ENCODE results near the gene DCHS1. TPM values are rescaled to one million over a fixed set of nuclear protein-coding genes. Genes with fewer than 3 reads are reported as not detected.
A peak's percentile ranks its signal among the peaks of the same experiment; 100 is the strongest.

The DCHS1 gene
- total and polyA plus RNA-seq, 9 of the 15 experiments (the other 6 are each of a cell fraction or from before 2014, with no cell fraction given), result 0.04 to 0.49 (median 0.14) TPM; not detected in 2

DNA sequence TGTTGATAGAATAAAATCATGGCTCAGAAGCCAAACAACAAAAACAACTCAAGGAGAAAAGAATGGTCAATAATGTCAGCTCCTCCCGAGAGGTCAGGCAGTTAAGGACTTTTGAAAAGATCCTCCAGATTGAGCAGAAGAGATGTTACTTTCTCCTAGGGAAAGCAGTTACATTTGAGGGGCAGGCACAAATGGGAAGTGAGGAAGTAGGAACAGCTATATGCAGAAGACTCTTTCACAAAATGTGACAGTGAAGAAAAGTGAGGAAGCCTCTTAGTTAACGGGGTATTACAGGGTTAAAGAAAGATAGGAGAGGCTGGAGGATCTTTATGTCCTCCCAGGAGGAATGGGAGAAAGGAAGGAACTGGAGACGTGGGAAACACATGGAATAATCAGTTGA, 3.4 kb downstream of the DCHS1 start:
- no peak for FAIRE-seq
- Histone ChIP-seq H3K4me3 (no peak overlapping the region), H4K20me1 (replicated peaks; ENCODE audit: control insufficient read depth, insufficient read depth, low read length) (no peaks in the 10 kb centered on the region), H2AFZ (ENCODE audit: low read depth, low read length) (no peak overlapping the region), H3K9me1 (ENCODE audit: control insufficient read depth, insufficient read depth, low read length) (no peaks in the 10 kb centered on the region), H3K4me1 (replicated peaks in 1 of 2; ENCODE audit: control insufficient read depth in 2 of 2, insufficient read depth in 2 of 2, low read length in 2 of 2) (peaks cover 12 to 23% of the 10 kb centered on the region in 2 experiments), H3K9me3 (replicated peaks; ENCODE audit: control insufficient read depth, insufficient read depth, low read depth, low read length) (no peaks in the 10 kb centered on the region), H3K27ac (ENCODE audit: extremely low read depth, low read depth, low read length) (no peak overlapping the region), H3K79me2 (ENCODE audit: control insufficient read depth, insufficient read depth, low read length) (no peaks in the 10 kb centered on the region), H3K9ac (ENCODE audit: insufficient read depth in 1 of 2, low read depth in 2 of 2, low read length in 2 of 2) (no peak overlapping the region), H3K36me3 (ENCODE audit: control insufficient read depth, insufficient read depth, low read length) (no peaks in the 10 kb centered on the region), H3K27me3 (ENCODE audit: control insufficient read depth in 2 of 2, insufficient read depth in 2 of 2, low read length in 2 of 2) (no peaks in the 10 kb centered on the region), H3K4me2 (ENCODE audit: insufficient read depth, low read length) (no peak overlapping the region)
- intact Hi-C loops (cut with micrococcal nuclease), result no loop called here
- POLR2A ChIA-PET, result interaction anchor here (0.6 kb wide), 2 partner anchors 33 to 126 kb away, joined by 3 read pairs; partner anchors contain the start of gene TPP1
- TF ChIP-seq SPI1 (IDR thresholded peaks at IDR 0.05; ENCODE audit: borderline replicate concordance, low read depth, low read length) (0 out of 2 replicates have a peak, but pooled peaks have one; percentile 46), ZNF384 (IDR thresholded peaks at IDR 0.05; ENCODE audit: low read depth, low read length) (no peak), POU5F1 (IDR thresholded peaks at IDR 0.05; ENCODE audit: borderline replicate concordance, low read depth, low read length, partially characterized antibody) (no peak)
- TF ChIP-seq, protein P1, sequence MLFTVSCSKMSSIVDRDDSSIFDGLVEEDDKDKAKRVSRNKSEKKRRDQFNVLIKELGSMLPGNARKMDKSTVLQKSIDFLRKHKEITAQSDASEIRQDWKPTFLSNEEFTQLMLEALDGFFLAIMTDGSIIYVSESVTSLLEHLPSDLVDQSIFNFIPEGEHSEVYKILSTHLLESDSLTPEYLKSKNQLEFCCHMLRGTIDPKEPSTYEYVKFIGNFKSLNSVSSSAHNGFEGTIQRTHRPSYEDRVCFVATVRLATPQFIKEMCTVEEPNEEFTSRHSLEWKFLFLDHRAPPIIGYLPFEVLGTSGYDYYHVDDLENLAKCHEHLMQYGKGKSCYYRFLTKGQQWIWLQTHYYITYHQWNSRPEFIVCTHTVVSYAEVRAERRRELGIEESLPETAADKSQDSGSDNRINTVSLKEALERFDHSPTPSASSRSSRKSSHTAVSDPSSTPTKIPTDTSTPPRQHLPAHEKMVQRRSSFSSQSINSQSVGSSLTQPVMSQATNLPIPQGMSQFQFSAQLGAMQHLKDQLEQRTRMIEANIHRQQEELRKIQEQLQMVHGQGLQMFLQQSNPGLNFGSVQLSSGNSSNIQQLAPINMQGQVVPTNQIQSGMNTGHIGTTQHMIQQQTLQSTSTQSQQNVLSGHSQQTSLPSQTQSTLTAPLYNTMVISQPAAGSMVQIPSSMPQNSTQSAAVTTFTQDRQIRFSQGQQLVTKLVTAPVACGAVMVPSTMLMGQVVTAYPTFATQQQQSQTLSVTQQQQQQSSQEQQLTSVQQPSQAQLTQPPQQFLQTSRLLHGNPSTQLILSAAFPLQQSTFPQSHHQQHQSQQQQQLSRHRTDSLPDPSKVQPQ (CRISPR knock-in tag; IDR thresholded peaks at IDR 0.05; ENCODE audit: borderline replicate concordance), result no peak
- in situ Hi-C loops (cut with MboI), result no loop called here
- ATAC-seq, result no peak
- no peak for DNase-seq (ENCODE audit: extremely low read depth in 1 of 4, low spot score in 3 of 4)
- CTCF ChIA-PET (ENCODE audit: low intra/inter-chr PET ratio), result no interaction called here
- no TSS peak for BruUV-seq (replicated peaks)
- WGBS (ENCODE audit: insufficient coverage, low coverage, missing lambda C conversion rate), result 14% methylated on average over 3 of the region's 3 CpGs

Measured in K562 (cell line).